CD8-positive, alpha-beta memory T cell (primary cell): Measurements from ENCODE around the gene ORC1. TPM values are rescaled to one million over a fixed set of nuclear protein-coding genes. Genes with fewer than 3 reads are reported as not detected.
A peak's percentile ranks its signal among the peaks of the same experiment; 100 is the strongest.
"Not testable (repeated sequence)": the region's sequence is repeated elsewhere in the genome, so short reads cannot be mapped to it uniquely, and the experiment has no call there.

ENCODE experiments used
- CTCF ChIA-PET: fragments of 350-600 bp; sonication (Branson Sonifier 250); formaldehyde crosslinking; loops from one replicate; lab custom pipeline; 2021; ENCODE audit warnings: antibody characterized with exemption; lab: Charles Lee
- POLR2A ChIA-PET: fragments of 350-600 bp; sonication (Branson Sonifier 250); formaldehyde crosslinking; loops from one replicate; lab custom pipeline; 2021; ENCODE audit warnings: antibody characterized with exemption; lab: Charles Lee
- DNase-seq, 5 donors: peaks; one replicate each; pipeline versions ENCODE4 v3.0.0 to v3.0.0-alpha.2; 2020 to 2022; ENCODE audit warnings: mixed read lengths in 1 of 5
- H3K27ac ChIP-seq: one replicate; pipeline ENCODE4 v1.7.0; 2013; ENCODE audit warnings: low read depth, mild to moderate bottlenecking, low read length, moderate library complexity
- H3K27me3 ChIP-seq: 2 replicates; pipeline ENCODE4 v1.7.0; 2013; ENCODE audit warnings: low read length, mild to moderate bottlenecking; ENCODE audit not compliant: insufficient read depth, poor library complexity, severe bottlenecking
- H3K36me3 ChIP-seq: 2 replicates; pipeline ENCODE4 v1.7.0; 2013; ENCODE audit warnings: mild to moderate bottlenecking, low read length, moderate library complexity; ENCODE audit not compliant: insufficient read depth
- H3K4me1 ChIP-seq: 2 replicates; pipeline ENCODE4 v1.7.0; 2013; ENCODE audit warnings: mild to moderate bottlenecking, low read length, moderate library complexity; ENCODE audit not compliant: insufficient read depth
- H3K4me3 ChIP-seq: 2 replicates; pipeline ENCODE4 v1.7.0; 2013; ENCODE audit warnings: mild to moderate bottlenecking, low read length
- H3K9me3 ChIP-seq: 2 replicates; pipeline ENCODE4 v1.7.0; 2013; ENCODE audit warnings: mild to moderate bottlenecking, low read length
- H3K27ac Mint-ChIP-seq, 8 donors: one replicate each; pipeline ENCODE4 v1.8.0; 2020 to 2021; ENCODE audit warnings: mixed read lengths in 8 of 8, mild to moderate bottlenecking in 6 of 8, inconsistent platforms in 3 of 8, moderate library complexity in 3 of 8
- H3K27me3 Mint-ChIP-seq, 2 donors: one replicate each; pipeline ENCODE4 v1.8.0; 2020 to 2021; ENCODE audit warnings: mixed read lengths in 2 of 2, mild to moderate bottlenecking in 1 of 2, moderate library complexity in 1 of 2
- H3K36me3 Mint-ChIP-seq, 3 donors: one replicate each; pipeline ENCODE4 v1.8.0; 2020 to 2021; ENCODE audit warnings: mixed read lengths in 3 of 3, inconsistent platforms in 1 of 3, mild to moderate bottlenecking in 1 of 3
- H3K4me1 Mint-ChIP-seq, 3 donors: one replicate each; pipeline ENCODE4 v1.8.0; 2020 to 2021; ENCODE audit warnings: mixed read lengths in 3 of 3, inconsistent platforms in 1 of 3, mild to moderate bottlenecking in 1 of 3
- H3K4me3 Mint-ChIP-seq, 7 donors: one replicate each; pipeline ENCODE4 v1.8.0; 2020 to 2021; ENCODE audit warnings: mixed read lengths in 7 of 7, mild to moderate bottlenecking in 6 of 7, moderate library complexity in 4 of 7, inconsistent platforms in 2 of 7
- H3K9me3 Mint-ChIP-seq, 5 donors: one replicate each; pipeline ENCODE4 v1.8.0; 2020 to 2022; ENCODE audit warnings: mixed read lengths in 5 of 5, mild to moderate bottlenecking in 3 of 5, moderate library complexity in 2 of 5, inconsistent platforms in 1 of 5
- polyA plus RNA-seq: library from polyadenylated mRNA; unstranded; fragments of 300-500 nt; fragmentation: Illumina TruSeq; gene quantifications from one replicate; pipeline ENCODE4 v1.2.3, GENCODE V29; 2021
- total RNA-seq, 2 experiments: library from RNA; stranded (reverse); gene quantifications; one replicate each; pipeline ENCODE4 v1.2.3, GENCODE V29; 2021

The ORC1 gene
- total and polyA plus RNA-seq, 3 experiments from 2014 or later = 0.55 to 40.6 (median 39.8) TPM

- DNase-seq = no peak
- ChIA-PET POLR2A (no interaction called here), CTCF (interaction anchor here (1.2 kb wide), 1 partner anchor 33 kb away, joined by 4 read pairs; the partner anchor contains the start of gene CC2D1B)
- Mint-ChIP-seq H3K4me1 (peaks cover 11 to 15% (median 14%) of the 10 kb centered on the region in 3 donors), H3K4me3 (no peak overlapping the region), H3K27ac (no peak overlapping the region), H3K9me3 (no peaks in the 10 kb centered on the region), H3K27me3 (peaks cover 0 to 2% of the 10 kb centered on the region in 2 donors), H3K36me3 (peaks cover 0 to 8% (median 2%) of the 10 kb centered on the region in 3 donors)
- Histone ChIP-seq H3K27me3 (no peaks in the 10 kb centered on the region), H3K4me1 (no peaks in the 10 kb centered on the region), H3K4me3 (no peak overlapping the region), H3K27ac (no peak overlapping the region), H3K9me3 (no peaks in the 10 kb centered on the region), H3K36me3 (no peaks in the 10 kb centered on the region)
These were observed 4.6 kb downstream of the ORC1 start for GRCh38 chr1:52399629-52400028.

DNA sequence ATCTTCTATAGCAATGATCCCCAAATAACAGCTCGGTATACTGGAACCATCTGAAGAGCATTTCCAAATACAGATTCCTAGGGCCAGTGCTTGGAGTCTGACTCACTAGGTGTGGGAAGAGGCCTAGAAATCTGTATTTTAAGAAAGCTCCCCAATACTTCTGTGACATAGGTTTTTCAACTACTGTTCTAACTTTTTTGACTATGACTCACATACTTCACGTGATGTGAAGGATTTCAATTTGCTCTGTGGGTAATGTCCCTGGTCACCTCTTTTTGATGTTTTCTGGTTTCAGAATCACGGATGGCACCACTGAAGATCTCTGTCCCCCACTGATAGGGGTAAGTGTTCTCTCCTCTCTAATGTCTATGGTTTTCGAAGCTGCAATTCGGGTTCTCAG lies 11.0 kb downstream of the ORC1 start:
- peak overlapping the region in 2 of 8 donors; percentile 1 to 51 for H3K27ac Mint-ChIP-seq
- H3K36me3 Mint-ChIP-seq = peaks cover 0 to 2% (median 2%) of the 10 kb centered on the region in 3 donors
- H3K4me1 Mint-ChIP-seq = no peaks in the 10 kb centered on the region
- no peak for DNase-seq
- Histone ChIP-seq H3K27ac (no peak overlapping the region), H3K4me1 (no peaks in the 10 kb centered on the region), H3K27me3 (no peaks in the 10 kb centered on the region), H3K9me3 (no peaks in the 10 kb centered on the region), H3K36me3 (no peaks in the 10 kb centered on the region), H3K4me3 (no peak overlapping the region)
- H3K4me3 Mint-ChIP-seq = no peak overlapping the region
- H3K9me3 Mint-ChIP-seq = no peaks in the 10 kb centered on the region
- CTCF ChIA-PET = interaction anchor here (1.6 kb wide), 1 partner anchor 11 kb away, joined by 3 read pairs; the partner anchor contains the start of genes ORC1 and PRPF38A
- H3K27me3 Mint-ChIP-seq = no peaks in the 10 kb centered on the region
- POLR2A ChIA-PET = no interaction called here

DNA sequence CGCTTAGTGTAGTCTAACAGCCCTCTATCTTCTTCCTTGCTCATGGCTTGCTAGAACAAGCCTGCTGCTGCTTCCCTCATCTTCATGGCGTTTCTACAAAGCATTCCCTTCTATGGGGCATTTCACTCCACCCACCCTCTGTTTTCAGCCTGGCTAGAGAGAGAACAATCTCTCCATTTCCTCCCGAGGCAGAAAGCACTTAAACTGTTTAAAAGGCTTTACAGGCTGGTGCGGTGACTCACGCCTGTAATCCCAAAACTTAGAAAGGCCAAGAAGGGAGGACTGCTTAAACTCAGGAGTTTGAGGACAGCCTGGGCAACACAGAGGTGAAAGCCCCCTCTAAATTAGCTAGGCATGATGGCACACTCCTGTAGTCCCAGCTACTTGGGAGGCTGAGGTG lies 17.8 kb downstream of the ORC1 start:
- Histone ChIP-seq H3K4me1 (no peaks in the 10 kb centered on the region), H3K4me3 (no peak overlapping the region), H3K9me3 (no peaks in the 10 kb centered on the region), H3K36me3 (no peaks in the 10 kb centered on the region), H3K27ac (no peak overlapping the region), H3K27me3 (no peaks in the 10 kb centered on the region)
- no peaks in the 10 kb centered on the region for H3K27me3 Mint-ChIP-seq
- H3K36me3 Mint-ChIP-seq = peaks cover 0 to 1% (median 0%) of the 10 kb centered on the region in 3 donors
- no peaks in the 10 kb centered on the region for H3K9me3 Mint-ChIP-seq
- no peaks in the 10 kb centered on the region for H3K4me1 Mint-ChIP-seq
- POLR2A ChIA-PET = no interaction called here
- H3K27ac Mint-ChIP-seq = no peak overlapping the region
- CTCF ChIA-PET = no interaction called here
- DNase-seq = no peak
- no peak overlapping the region for H3K4me3 Mint-ChIP-seq

DNA sequence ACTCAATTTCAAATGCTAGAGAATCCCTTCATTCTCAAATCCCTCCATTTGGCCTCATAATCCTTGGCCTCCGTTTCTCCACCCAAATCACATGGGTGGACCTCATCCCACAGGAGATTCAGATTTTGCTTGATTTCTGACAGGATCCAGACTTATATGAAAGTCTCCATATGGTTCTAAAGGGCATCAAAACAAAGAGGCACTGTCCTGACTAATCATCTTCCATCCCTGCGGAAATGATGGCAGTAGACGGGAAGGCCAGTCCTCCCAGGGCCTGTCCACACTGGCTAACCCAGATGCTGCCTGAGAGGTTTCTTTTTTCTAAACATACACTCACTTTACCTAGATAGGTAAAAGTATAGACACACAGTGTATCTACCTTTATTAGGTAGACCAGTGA lies 18.8 kb downstream of the ORC1 start:
- H3K36me3 ChIP-seq = no peaks in the 10 kb centered on the region
- DNase-seq = no peak
- peak overlapping the region in 1 of 8 donors; percentile 19 for H3K27ac Mint-ChIP-seq
- H3K4me1 Mint-ChIP-seq = no peaks in the 10 kb centered on the region
- CTCF ChIA-PET = no interaction called here
- H3K36me3 Mint-ChIP-seq = peaks cover 0 to 1% (median 0%) of the 10 kb centered on the region in 3 donors
- H3K4me1 ChIP-seq = no peaks in the 10 kb centered on the region
- no peaks in the 10 kb centered on the region for H3K27me3 ChIP-seq
- no peak overlapping the region for H3K27ac ChIP-seq
- no peaks in the 10 kb centered on the region for H3K27me3 Mint-ChIP-seq
- no peak overlapping the region for H3K4me3 Mint-ChIP-seq
- no peak overlapping the region for H3K4me3 ChIP-seq
- POLR2A ChIA-PET = no interaction called here
- H3K9me3 ChIP-seq = no peaks in the 10 kb centered on the region
- H3K9me3 Mint-ChIP-seq = no peaks in the 10 kb centered on the region

DNA sequence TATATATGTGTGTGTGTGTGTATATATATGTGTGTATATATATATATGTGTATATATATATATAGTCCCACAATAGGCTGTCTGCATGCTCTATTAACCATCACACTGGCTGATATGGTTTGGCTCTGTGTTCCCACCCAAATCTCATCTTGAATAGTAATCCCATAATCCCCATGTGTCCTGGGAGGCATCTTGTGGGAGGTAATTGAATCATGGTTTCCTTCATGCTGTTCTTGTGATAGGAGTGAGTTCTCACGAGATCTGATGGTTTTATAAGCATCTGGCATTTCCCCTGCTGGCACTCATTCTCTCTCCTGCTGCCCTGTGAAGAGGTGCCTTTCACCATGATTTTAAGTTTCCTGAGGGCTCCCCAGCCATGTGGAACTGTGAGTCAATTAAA lies 34.4 kb downstream of the ORC1 start:
- H3K27ac ChIP-seq, H3K9me3 ChIP-seq, H3K9me3 Mint-ChIP-seq, CTCF ChIA-PET, H3K27ac Mint-ChIP-seq, H3K36me3 Mint-ChIP-seq, H3K27me3 Mint-ChIP-seq, H3K36me3 ChIP-seq, POLR2A ChIA-PET, H3K4me3 ChIP-seq, H3K27me3 ChIP-seq, DNase-seq: not testable (repeated sequence)
- Mint-ChIP-seq H3K4me1 (peaks cover 24 to 29% (median 29%) of the 10 kb centered on the region in 3 donors), H3K4me3 (peak overlapping the region in 1 of 7 donors; percentile 51)
- H3K4me1 ChIP-seq = peaks cover 13% of the 10 kb centered on the region

DNA sequence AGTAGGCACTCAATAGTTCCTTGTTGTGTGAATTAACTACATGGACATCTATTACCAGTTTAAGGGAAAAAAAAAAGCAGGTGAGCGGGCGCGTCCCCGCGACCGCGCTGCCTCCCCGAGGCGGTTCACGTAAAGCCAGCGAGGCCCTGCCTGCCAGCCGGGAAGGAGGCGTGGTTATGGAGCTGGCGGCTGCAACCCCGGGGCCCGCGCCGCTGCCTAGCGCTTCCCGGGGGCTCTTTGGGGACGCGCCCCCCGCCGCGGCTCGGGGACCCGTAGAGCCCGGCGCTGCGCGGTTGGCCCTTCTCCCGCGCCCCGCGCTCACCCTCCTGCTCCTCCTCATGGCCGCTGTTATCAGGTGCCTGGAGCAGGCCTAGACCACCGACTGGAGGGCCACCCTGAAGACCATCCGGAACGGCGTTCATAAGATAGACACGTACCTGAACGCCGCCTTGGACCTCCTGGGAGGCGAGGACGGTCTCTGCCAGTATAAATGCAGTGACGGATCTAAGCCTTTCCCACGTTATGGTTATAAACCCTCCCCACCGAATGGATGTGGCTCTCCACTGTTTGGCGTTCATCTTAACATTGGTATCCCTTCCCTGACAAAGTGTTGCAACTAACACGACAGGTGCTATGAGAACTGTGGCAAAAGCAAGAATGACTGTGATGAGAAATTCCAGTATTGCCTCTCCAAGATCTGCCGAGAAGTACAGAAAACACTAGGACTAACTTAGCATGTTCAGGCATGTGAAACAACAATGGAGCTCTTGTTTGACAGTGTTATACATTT lies 35.6 kb downstream of the ORC1 start:
- no peaks in the 10 kb centered on the region for H3K9me3 Mint-ChIP-seq
- Histone ChIP-seq H3K36me3 (peaks cover 5% of the 10 kb centered on the region), H3K27me3 (no peaks in the 10 kb centered on the region), H3K27ac (no peak overlapping the region), H3K9me3 (no peaks in the 10 kb centered on the region), H3K4me1 (peaks cover 24% of the 10 kb centered on the region), H3K4me3 (peak overlapping the region; percentile 14)
- peak; percentile 48 to 70 (median 52) for DNase-seq
- H3K4me1 Mint-ChIP-seq = peaks cover 33 to 41% (median 41%) of the 10 kb centered on the region in 3 donors
- peak overlapping the region; percentile 61 to 75 (median 69) for H3K4me3 Mint-ChIP-seq
- H3K36me3 Mint-ChIP-seq = peaks cover 0 to 11% (median 0%) of the 10 kb centered on the region in 3 donors
- ChIA-PET POLR2A (interaction anchor here (0.7 to 1.1 kb wide), 3 partner anchors 12 to 73 kb away, joined by 3 to 4 read pairs (median 3); no protein-coding TSS in a partner anchor), CTCF (interaction anchor here (1.2 to 1.6 kb wide), 2 partner anchors 9 to 37 kb away, joined by 3 to 7 read pairs; no protein-coding TSS in a partner anchor)
- no peaks in the 10 kb centered on the region for H3K27me3 Mint-ChIP-seq
- peak overlapping the region in 6 of 8 donors; percentile 3 to 84 (median 73) for H3K27ac Mint-ChIP-seq

DNA sequence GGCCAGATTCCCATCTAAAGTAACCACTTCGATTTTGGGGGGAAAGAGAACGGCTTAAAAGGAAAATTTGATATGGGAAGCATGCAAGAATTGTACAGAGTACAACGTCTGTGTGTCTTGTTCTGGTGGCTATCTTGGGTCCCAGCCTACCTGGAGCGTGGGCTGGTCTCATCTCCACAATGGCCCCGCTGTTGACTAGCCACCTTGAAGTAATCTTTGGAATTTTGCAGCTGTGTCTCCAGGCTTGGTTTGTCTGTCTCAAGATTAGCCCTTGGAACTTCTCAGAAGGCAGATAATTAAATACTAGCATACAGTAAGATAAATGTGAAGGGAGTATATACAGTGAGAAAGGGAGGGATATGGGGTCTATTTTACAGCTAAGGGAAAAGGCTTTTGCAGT lies 37.0 kb downstream of the ORC1 start:
- no peaks in the 10 kb centered on the region for H3K27me3 Mint-ChIP-seq
- H3K27ac ChIP-seq = peak overlapping the region; percentile 89
- H3K4me1 Mint-ChIP-seq = peaks cover 33 to 47% (median 47%) of the 10 kb centered on the region in 3 donors
- H3K36me3 ChIP-seq = peaks cover 12% of the 10 kb centered on the region
- H3K4me3 ChIP-seq = no peak overlapping the region
- H3K4me1 ChIP-seq = peaks cover 30% of the 10 kb centered on the region
- no peaks in the 10 kb centered on the region for H3K27me3 ChIP-seq
- no peak for DNase-seq
- H3K36me3 Mint-ChIP-seq = peaks cover 0 to 21% (median 0%) of the 10 kb centered on the region in 3 donors
- H3K4me3 Mint-ChIP-seq = peak overlapping the region in 5 of 7 donors; percentile 6 to 44 (median 41)
- H3K9me3 Mint-ChIP-seq = no peaks in the 10 kb centered on the region
- no peaks in the 10 kb centered on the region for H3K9me3 ChIP-seq
- H3K27ac Mint-ChIP-seq = peak overlapping the region in 1 of 8 donors; percentile 80
- ChIA-PET POLR2A (interaction anchor here (0.7 to 1.1 kb wide), 4 partner anchors 36 to 348 kb away, joined by 4 to 8 read pairs (median 6); partner anchors contain the start of gene PRPF38A), CTCF (interaction anchor here (1.0 to 1.6 kb wide), 3 partner anchors 8 to 37 kb away, joined by 3 to 4 read pairs (median 3); partner anchors contain the start of genes ORC1 and PRPF38A)

GRCh38 chr1:52366517-52366827 lies 37.8 kb downstream of the ORC1 start:
- Histone ChIP-seq H3K27ac (peak overlapping the region; percentile 89), H3K9me3 (no peaks in the 10 kb centered on the region), H3K4me1 (peaks cover 33% of the 10 kb centered on the region), H3K27me3 (no peaks in the 10 kb centered on the region), H3K4me3 (peak overlapping the region; percentile 91), H3K36me3 (peaks cover 20% of the 10 kb centered on the region)
- Mint-ChIP-seq H3K4me1 (peaks cover 36 to 55% (median 54%) of the 10 kb centered on the region in 3 donors), H3K4me3 (peak overlapping the region; percentile 92 to 96 (median 93)), H3K27me3 (no peaks in the 10 kb centered on the region), H3K27ac (peak overlapping the region; percentile 66 to 82 (median 78)), H3K36me3 (peaks cover 0 to 29% (median 3%) of the 10 kb centered on the region in 3 donors), H3K9me3 (no peaks in the 10 kb centered on the region)
- ChIA-PET CTCF (interaction anchor here (1.0 to 1.6 kb wide), 2 partner anchors 33 to 38 kb away, joined by 3 to 4 read pairs; partner anchors contain the start of genes ORC1 and PRPF38A), POLR2A (interaction anchor here (0.6 to 1.3 kb wide), 7 partner anchors 9 to 349 kb away, joined by 3 to 8 read pairs (median 3); partner anchors contain the start of gene PRPF38A)
- no peak for DNase-seq
